ENCODE measurements around the gene APOL5.
"Not testable (repeated sequence)": the region's sequence is repeated elsewhere in the genome, so short reads cannot be mapped to it uniquely, and the experiment has no call there.

APOL5 gene

DNA sequence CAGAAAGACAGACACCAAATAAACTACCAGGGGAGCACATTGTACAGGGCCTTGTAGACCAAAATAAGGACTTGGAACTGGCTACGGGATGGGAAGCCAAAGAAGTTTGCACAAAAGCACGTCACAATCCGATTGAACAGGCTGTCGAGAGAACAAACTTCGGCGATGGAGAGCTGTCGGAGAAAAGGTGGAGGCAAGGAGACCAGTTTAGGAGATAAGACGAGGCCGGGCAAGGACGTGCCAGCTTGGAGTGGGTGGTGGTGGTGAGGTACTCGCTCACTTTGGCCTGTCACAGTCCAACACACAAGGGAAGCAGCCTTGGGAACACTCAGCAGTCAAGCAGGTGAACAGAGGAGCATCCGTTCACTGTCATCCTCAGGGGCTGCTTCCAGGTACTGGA, 19.0 kb downstream of the APOL5 start:
- DNase-seq, result no peak
- in situ Hi-C loops (cut with HindIII; ENCODE audit: low pct_ligation_motif_present, low pct_unique_long_range_greater_than_20kb, low sequenced_read_pairs), result no loop called here

DNA sequence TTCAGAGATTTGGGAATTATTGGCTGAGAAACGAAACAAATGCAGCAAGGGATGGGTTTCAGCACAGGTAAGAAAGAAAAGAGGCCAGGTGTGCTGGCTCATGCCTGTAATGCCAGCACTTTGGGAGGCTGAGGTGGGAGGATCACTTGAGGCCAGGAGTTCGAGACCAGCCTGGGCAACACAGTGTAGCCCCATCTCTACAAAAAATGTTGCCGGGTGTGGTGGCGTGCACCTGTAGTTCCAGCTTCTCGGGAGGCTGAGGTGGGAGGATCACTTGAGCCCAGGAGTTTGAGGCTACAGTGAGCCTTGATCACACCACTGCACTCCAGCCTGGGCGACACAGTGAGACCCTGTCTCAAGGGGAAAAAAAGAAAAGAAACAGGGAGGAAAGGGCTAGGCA, 20.2 kb downstream of the APOL5 start:
- DNase-seq; in situ Hi-C loops (cut with HindIII; ENCODE audit: low pct_ligation_motif_present, low pct_unique_long_range_greater_than_20kb, low sequenced_read_pairs): not testable (repeated sequence)

DNA sequence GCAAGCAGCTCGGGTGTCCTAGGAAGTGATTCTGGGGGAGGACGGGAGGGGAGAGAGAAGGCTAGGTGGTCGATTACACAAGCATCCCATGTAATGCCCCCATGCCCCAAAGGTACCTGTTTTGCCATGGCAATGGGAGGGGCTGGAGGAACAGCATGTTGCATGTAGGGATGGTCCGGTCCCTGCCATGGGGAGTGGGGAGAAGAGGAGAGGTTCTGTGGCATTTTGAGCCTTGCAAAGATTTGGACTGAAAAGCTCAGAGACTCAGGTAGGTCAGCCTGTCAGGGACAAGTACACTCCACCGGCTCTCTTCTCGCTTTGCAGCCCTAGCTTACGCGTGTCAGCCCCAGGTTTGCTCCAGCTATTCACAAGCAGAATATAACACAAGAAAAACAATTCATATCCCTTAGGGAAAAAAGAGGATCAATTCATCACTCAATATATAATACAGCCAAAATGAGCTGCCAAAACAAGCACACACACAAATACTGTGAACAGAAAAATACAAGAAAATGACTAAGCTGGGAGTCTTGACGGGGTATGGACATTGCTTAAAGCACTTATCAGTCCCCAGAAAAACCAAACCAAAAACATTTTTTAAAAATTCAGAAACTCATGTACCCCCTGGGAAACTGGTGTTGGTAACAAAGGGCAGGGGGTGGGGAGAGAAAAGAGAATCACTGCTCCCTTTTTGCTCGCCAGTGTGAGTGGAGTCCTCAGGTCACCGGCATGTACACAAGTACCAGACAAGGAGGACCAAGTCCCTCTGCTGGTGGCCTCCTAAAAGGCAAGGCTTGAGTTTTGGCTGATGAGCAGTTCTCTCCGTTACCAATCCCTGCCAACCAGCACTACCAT, 21.6 kb downstream of the APOL5 start:
- in situ Hi-C loops (cut with HindIII; ENCODE audit: low pct_ligation_motif_present, low pct_unique_long_range_greater_than_20kb, low sequenced_read_pairs), result no loop called here
- no peak for DNase-seq

DNA sequence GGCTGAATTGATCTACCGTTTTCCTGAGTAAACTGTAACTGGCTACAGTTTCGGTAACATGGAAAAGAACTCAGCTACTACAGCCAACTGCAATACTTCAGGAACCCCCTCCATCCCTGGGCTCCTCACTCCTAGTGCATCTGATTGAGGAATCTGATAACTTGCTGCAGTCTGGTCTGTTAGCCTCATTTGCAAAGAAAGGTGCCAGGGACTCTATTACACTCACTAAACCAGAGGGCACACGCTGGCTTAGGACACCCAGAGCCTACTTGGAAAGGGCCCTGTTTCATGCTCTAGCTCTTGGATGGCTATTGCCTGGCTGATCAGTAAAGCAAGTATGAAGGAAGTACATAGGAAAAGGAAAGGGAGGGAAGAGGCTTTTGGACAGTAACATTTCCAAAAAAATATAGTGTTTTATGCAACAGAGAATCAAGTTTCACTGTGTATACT, 22.3 kb downstream of the APOL5 start:
- no peak for DNase-seq
- in situ Hi-C loops (cut with HindIII; ENCODE audit: low pct_ligation_motif_present, low pct_unique_long_range_greater_than_20kb, low sequenced_read_pairs), result no loop called here

DNA sequence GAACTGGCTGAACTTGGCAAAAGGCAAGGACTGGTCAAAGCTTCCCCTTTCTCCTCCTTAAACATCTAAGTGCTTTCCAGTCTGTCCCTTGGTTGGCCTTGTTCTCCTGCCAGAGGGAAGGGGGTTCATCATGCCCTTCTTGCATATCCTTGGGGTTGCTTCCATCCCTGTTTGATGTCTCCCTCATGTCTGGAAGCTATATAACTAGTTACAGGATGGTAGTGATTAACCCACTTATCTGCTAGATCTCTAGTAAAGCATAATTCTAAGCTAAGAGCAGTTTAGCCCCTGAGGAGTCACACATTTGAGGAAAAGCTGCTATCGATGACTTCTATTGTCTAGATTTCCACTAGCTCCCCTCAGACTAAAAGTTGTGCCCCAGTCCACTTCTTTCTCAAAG, 22.9 kb downstream of the APOL5 start:
- in situ Hi-C loops (cut with HindIII; ENCODE audit: low pct_ligation_motif_present, low pct_unique_long_range_greater_than_20kb, low sequenced_read_pairs), result no loop called here
- no peak for DNase-seq

DNA sequence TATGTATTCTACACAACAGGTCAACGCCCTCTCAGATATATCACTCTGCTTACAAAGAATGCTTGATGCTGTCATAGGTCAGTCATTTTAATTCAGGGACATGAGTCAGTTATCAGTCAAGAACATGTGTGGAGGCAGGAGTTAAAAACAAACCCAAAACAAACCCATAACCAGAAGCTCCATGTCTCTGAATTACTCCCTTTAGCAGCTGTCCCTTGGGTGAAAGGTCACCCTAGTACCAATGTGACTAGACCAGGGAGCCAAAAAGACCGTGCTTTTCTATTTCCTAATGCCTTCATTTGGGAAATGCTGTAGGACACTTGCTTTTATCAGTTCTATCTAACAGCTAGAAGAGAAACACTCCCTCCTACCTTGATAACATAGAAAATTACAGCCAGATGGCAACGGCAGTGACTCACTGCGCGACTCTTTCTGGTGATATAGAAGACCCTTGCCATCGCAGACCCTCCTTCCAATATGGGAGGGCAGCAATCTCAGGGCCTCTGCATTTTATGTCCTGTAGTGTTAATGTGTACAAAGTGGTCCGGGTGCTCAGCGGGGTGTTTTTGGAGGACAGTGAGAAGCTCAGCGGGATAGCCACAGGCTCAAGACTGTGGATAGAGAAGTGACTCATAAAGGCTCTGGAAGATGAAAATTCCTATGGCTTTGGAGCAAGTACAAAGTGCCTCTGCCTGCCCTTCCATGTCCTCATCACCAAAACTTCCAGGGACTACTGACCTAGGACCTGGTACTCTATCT, 24.8 kb downstream of the APOL5 start:
- peak; percentile 74 for DNase-seq
- in situ Hi-C loops (cut with HindIII; ENCODE audit: low pct_ligation_motif_present, low pct_unique_long_range_greater_than_20kb, low sequenced_read_pairs), result no loop called here

DNA sequence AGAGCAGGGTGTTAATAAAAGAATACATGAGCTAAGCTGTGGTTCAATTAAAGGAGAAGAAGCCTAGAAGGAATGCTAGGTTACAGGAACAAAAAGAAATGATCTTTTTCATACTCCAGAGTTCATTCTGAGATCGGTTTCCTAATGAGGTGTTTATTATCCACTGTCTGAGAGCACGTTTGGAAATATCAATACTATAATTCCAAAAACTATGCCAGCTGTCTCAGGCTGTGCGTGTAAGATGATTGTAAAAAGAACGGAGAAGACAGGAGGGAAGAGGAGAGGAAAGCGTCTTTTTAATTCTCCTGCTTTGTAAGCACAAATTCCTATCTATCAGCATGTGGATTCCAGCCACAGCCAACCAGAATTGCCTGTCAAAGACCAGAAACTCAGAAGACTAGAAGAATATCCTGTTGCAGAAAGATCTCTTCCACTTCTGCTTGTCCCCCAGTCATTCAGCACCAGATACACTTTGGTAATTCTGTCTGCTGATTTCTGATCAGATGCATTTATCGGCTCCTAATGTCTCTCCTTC, 25.7 kb downstream of the APOL5 start:
- in situ Hi-C loops (cut with HindIII; ENCODE audit: low pct_ligation_motif_present, low pct_unique_long_range_greater_than_20kb, low sequenced_read_pairs), result no loop called here
- no peak for DNase-seq

DNA sequence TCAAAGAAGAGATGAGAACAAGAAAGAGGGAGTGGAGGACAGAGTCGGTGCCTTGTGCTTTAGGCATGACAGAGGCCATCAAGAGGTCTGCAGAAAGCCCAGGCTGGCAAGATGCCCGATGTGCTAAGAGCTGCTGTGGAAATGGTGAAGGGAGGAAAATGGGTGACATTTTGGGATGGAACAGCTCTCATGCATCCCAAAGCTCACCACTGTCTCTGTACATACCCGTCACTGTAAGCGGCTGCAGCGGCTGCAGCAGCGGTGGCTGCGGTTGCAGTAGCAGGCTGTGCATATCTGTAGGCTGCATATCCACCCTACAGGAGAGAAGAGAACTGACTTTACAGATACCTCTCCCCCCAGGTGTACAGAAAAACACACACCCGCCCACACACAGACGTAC, 28.6 kb downstream of the APOL5 start:
- in situ Hi-C loops (cut with HindIII; ENCODE audit: low pct_ligation_motif_present, low pct_unique_long_range_greater_than_20kb, low sequenced_read_pairs), result no loop called here
- no peak for DNase-seq

DNA sequence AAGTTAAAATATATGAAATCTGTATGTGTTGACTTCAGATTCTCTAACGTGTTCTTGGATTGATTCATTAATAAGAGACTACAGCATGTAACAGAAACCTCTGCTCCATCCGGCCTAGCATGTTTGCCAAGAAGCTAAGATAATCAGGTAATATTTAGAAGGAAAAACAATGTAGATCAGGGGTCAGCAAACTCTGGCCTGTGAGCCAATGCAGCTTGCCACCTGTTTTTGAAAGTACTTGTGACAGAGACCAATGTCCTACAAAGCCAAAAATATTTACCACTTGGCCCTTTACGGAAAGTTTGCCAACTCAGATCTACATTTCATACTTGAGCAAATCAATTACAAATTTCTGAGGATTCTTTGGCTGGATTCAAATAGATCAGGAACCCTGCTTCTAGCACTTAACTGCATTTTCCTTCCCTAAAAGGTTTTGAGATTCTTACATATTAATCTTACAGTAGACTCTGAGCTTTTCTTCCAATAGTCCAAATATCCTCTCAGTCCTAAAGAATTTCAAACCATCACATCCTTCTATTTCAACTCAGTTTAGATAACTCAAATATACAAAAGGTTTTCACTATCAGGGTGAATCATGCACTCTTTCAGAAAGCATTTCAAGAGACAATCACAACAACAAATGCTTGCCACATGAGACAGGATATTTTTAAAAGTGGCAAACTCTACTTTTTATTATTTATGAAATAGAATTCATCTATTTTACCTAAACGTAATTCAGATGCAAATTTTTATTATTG, 29.5 kb downstream of the APOL5 start:
- no peak for DNase-seq
- in situ Hi-C loops (cut with HindIII; ENCODE audit: low pct_ligation_motif_present, low pct_unique_long_range_greater_than_20kb, low sequenced_read_pairs), result no loop called here

DNA sequence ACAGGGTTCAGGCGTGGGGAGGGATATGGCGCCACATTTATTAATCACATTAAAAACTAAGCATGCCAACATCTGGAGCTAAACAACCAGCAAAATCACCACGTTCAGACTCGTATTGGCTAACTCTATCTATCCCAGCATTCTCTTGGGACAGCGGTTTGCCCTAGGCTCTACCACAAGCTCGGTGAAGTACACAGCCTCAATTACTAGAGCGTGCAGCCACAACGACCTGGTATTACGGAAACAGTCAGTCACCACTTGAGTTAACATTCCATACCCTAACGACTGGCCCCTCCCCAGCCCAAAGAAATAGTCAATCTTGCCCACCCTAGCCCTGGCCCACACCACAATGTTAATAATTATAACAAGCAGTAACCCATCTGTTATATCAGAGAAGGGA, 32.1 kb downstream of the APOL5 start:
- in situ Hi-C loops (cut with HindIII; ENCODE audit: low pct_ligation_motif_present, low pct_unique_long_range_greater_than_20kb, low sequenced_read_pairs), result no loop called here
- DNase-seq, result peak; percentile 92

DNA sequence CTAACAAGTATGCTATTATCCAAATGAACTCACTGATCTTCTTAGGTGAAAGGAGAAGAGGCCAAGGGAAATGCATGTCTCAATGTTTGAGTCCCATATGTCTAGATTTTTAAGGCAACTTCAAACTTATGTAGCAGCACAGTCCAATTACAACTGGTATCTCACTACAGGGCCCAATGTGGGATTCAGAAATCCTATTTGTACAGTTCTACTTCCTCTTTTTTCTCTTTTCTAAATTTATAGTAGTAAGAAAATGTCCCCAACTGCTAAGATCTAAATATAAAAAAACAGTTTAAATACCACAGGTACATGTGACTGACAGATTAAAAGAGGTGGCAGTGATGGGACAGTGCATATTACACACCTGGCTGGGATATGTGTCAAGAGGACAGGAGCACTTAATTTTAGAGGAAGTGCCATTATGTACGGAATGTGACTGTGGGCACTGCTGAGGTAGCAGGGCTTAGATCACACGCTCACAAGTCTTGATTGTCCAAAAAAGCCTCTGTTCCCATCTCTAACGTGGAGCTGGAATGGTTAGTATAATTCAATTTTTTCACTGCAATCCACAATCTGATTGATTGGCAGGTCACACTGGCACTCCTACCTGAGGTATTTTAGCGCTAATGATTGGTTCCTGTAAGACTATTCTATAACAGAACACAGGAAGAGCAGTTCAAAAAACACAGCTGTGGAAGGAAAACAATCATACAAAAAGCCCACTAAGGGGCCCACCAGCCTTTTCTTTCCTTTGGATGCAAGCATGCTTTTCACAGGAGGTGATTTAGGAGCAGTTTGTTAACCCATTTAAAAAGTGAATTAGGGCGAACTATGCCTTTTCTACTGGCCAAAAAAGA, 34.6 kb downstream of the APOL5 start:
- DNase-seq, result no peak
- in situ Hi-C loops (cut with HindIII; ENCODE audit: low pct_ligation_motif_present, low pct_unique_long_range_greater_than_20kb, low sequenced_read_pairs), result no loop called here

DNA sequence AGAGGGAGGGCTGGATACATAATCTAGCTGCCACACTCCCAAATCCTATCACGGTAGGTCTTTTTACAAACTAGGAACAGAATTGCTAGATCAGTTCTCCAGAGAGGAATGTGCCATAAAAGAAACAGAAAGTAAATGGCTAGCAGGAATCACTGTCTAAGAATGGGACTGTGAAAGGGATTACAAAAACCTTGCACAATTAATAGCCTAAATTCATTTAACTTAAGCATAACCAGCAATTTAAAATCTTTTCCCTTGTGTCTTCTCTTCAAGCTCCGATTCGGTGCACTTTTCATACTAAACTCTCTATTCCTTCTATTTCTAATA, 35.2 kb downstream of the APOL5 start:
- DNase-seq, result no peak
- in situ Hi-C loops (cut with HindIII; ENCODE audit: low pct_ligation_motif_present, low pct_unique_long_range_greater_than_20kb, low sequenced_read_pairs), result no loop called here

DNA sequence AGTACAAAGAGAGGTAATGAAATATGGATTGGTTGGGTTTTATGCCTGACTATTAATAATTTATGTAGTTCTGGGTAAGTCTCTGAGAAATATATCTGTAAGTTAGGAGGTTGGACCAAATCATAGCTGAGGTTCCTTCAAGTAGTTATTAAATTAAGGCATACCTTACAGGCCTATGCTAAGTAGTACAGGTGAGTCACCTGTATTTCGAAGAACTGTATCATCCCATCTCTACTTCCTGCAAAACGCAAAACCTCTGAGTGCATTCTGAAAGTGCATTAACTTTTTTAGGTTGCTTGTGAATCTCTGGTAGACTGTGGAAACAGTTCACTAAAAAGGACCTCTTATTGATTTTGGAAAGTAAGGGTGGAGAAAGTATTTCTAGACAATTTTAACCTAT, 37.1 kb downstream of the APOL5 start:
- no peak for DNase-seq
- in situ Hi-C loops (cut with HindIII; ENCODE audit: low pct_ligation_motif_present, low pct_unique_long_range_greater_than_20kb, low sequenced_read_pairs), result no loop called here

DNA sequence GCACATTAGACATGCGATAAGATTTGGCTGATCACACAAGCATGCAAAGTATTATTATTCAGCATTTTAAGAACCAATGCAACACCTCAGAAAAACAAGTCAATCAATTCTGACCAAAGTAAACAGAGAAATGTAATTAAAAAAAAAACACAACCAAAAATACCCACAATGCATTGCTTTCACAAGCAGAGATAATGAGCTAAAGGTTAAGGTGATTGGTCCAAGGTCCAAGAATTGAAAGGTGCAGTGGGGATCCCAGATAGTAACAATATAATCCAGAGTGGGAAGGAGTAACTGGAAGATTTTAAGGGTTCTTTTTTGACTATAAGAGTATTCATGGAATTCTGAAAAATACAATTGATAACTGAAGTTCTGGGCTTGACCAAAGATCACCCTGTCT, 39.0 kb downstream of the APOL5 start:
- no peak for DNase-seq
- in situ Hi-C loops (cut with HindIII; ENCODE audit: low pct_ligation_motif_present, low pct_unique_long_range_greater_than_20kb, low sequenced_read_pairs), result no loop called here

DNA sequence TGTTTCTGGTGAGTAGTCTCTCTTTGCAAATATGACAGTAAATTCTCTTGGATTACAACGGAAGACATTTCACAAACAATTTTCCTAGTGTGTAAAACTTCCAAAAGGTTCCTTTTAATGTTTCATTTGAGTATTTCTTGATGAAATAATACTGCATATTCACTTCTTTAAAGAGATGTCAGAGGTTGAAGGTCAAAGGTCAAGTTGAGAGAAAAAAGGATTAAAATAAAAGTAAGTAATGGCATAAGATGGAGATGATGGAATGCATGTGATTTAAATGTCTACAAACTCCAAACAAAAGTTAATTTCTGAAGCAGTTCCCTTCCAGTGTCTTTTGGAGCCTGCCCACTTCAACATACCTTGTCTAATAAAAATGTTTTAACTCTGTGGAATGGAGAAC, 40.7 kb downstream of the APOL5 start:
- in situ Hi-C loops (cut with HindIII; ENCODE audit: low pct_ligation_motif_present, low pct_unique_long_range_greater_than_20kb, low sequenced_read_pairs), result no loop called here

DNA sequence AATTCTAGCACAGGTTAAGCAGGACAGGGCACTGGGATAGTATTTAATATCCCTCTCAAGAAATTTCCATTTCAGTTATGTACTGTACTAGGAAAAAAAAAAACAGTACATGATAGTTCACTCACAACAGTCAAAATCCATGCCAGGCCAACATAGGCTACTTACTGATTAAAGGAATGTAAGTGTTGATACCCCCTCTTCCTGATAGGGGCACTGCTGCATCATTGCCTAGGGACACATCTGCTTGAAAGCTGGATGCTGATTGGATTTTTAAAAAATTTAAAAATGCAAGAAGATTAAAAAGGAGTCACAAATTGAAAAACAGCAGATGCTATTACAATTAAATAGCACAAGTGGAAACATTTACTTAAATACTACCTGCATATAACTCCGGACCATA, 43.4 kb downstream of the APOL5 start:
- DNase-seq, result peak; percentile 24
- in situ Hi-C loops (cut with HindIII; ENCODE audit: low pct_ligation_motif_present, low pct_unique_long_range_greater_than_20kb, low sequenced_read_pairs), result no loop called here

More for the DNA sequence above, 40.7 kb downstream of the APOL5 start:
- no peak for DNase-seq

DNA sequence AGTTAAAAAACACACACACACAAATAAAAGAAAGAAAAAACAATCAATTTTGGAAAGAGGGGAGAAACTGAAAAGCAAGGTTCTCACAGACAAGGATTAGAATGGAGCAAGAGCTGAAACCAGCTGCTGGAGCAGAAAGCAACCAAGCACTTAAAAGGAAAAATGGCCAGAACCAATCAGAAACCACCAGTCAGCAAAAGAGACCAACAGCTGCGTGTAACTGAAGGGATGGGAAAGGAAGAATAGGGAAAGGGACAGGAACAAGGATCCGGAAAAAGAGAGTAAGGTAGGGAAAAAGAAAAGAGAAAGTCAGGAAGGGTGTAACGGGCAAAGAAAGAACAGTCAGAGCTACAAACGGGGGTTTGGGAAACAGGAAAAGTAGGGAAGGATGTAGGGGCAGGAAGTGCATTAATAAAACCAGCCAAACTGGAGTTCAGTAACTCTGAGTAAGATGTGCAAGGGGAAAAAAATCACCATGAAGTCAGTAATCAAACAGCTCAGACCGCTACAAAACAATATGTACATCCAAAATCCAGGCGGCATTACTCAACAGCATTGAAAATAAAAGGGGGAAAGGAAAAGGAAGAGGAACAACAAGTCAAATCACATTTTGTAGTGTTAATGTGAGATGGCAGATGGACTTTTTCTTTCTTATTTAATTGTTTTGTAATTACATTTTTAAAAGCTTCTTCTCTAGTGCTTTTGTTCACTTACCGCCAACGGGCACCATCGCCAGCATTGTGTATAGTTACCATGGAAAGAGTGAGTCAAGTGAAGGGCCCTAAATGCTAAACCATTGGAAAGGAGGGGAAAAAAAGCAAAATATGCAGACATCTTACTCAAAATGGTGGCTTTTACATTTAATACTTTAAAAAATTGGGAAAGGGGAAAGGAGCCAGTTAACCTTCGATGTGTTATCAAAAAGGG, 49.2 kb downstream of the APOL5 start:
- in situ Hi-C loops (cut with HindIII; ENCODE audit: low pct_ligation_motif_present, low pct_unique_long_range_greater_than_20kb, low sequenced_read_pairs), result no loop called here
- no peak for DNase-seq
